Mammary epithelial cell (primary cell): ENCODE measurements around the gene UBE2O.

Source experiments
- CTCF ChIP-seq, 2 donors: IDR thresholded peaks in 1 of 2; conservative IDR thresholded peaks in 1 of 2; 2 replicates each; pipeline ENCODE4 v1.5.1; 2011 to 2012; ENCODE audit warnings: inconsistent platforms in 2 of 2, low read length in 2 of 2, mild to moderate bottlenecking in 2 of 2, control low read depth in 1 of 2, low read depth in 1 of 2; ENCODE audit not compliant: insufficient read depth in 1 of 2; ENCODE audit errors: extremely low read depth in 1 of 2
- EZH2 ChIP-seq: IDR thresholded peaks from 2 replicates; pipeline ENCODE4 v1.6.1; 2012; ENCODE audit warnings: low read length, inconsistent platforms, borderline replicate concordance

- peak; percentile 7 to 19 for TF ChIP-seq CTCF (conservative IDR thresholded peaks at IDR 0.05 in 1 of 2, IDR thresholded peaks at IDR 0.05 in 1 of 2; ENCODE audit: extremely low read depth in 1 of 2, insufficient read depth in 1 of 2, low read depth in 1 of 2, low read length in 2 of 2)
- no peak for TF ChIP-seq EZH2
These were observed 20.6 kb upstream of the UBE2O start for GRCh38 chr17:76473541-76473985.
